ENCODE data around the gene MRPS18B.
A peak's percentile ranks its signal among the peaks of the same experiment; 100 is the strongest.
"Not testable (repeated sequence)": the region's sequence is repeated elsewhere in the genome, so short reads cannot be mapped to it uniquely, and the experiment has no call there.

MRPS18B gene

GRCh38 chr6:30651143-30651542 is 33.5 kb downstream of the MRPS18B start:
- H3K4me3 ChIP-seq (ENCODE audit: low read depth, low read length) = no peak overlapping the region
- TF ChIP-seq, protein P1, sequence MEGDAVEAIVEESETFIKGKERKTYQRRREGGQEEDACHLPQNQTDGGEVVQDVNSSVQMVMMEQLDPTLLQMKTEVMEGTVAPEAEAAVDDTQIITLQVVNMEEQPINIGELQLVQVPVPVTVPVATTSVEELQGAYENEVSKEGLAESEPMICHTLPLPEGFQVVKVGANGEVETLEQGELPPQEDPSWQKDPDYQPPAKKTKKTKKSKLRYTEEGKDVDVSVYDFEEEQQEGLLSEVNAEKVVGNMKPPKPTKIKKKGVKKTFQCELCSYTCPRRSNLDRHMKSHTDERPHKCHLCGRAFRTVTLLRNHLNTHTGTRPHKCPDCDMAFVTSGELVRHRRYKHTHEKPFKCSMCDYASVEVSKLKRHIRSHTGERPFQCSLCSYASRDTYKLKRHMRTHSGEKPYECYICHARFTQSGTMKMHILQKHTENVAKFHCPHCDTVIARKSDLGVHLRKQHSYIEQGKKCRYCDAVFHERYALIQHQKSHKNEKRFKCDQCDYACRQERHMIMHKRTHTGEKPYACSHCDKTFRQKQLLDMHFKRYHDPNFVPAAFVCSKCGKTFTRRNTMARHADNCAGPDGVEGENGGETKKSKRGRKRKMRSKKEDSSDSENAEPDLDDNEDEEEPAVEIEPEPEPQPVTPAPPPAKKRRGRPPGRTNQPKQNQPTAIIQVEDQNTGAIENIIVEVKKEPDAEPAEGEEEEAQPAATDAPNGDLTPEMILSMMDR (IDR thresholded peaks at IDR 0.05; ENCODE audit: low read depth, low read length) = no peak
- no peak for TF ChIP-seq MYC (IDR thresholded peaks at IDR 0.05; ENCODE audit: low read depth, low read length)
- no peak for TF ChIP-seq MAX (IDR thresholded peaks at IDR 0.05; ENCODE audit: low read depth, low read length)
- TF ChIP-seq POLR2A (IDR thresholded peaks at IDR 0.05; ENCODE audit: extremely low read depth, insufficient read length) = no peak
- no peak for DNase-seq (ENCODE audit: low read depth)

DNA sequence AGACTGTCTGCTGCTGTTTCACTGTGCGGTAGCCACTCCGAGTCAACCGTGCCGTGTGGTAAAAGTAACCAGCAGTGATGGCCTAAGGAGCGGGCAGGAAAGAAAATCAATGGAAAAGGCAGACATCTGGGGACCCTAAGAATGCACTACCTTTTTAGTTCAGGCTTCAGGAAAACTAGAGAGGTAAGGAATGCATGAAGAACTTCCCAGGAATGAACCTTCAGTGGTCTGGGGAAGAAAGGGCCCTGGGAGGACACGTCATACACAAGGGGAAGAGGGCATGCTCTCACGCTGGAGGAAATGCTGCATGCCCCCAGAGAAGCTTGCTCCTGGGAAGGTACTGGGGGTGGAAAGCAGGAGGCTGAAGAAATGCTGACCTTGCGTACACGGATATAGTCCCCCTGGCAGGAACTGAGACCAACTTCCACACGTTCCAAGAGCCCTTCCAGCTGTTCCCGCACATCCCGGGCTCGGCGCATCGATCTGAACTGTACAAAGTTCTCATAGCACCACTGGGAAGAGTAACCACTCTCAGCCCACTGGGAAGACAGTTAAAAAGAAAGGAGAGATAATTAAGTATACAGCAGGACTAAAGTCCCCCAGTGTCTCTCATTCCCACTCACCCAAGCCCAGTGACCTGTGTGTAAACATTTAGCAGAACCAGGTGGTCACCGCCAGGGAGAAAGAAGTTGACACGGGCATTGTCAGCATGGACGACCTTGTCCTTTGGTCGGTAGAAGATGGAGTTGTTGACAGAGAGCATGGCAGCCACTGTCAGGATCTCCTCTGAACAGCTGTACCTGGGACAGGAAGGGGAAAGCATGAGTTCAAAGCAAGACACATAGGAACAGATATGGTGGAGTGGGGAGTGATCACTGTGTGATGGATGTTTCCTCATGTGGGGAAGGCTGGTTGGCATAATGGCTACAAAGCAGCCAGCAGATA is 37.4 kb downstream of the MRPS18B start:
- TF ChIP-seq MAX (IDR thresholded peaks at IDR 0.05; ENCODE audit: low read depth, low read length) (no peak), POLR2A (IDR thresholded peaks at IDR 0.05; ENCODE audit: extremely low read depth, insufficient read length) (no peak), MYC (IDR thresholded peaks at IDR 0.05; ENCODE audit: low read depth, low read length) (no peak)
- TF ChIP-seq, protein P1 (IDR thresholded peaks at IDR 0.05; ENCODE audit: low read depth, low read length) = no peak
- DNase-seq (ENCODE audit: low read depth) = no peak
- H3K4me3 ChIP-seq (ENCODE audit: low read depth, low read length) = no peak overlapping the region

DNA sequence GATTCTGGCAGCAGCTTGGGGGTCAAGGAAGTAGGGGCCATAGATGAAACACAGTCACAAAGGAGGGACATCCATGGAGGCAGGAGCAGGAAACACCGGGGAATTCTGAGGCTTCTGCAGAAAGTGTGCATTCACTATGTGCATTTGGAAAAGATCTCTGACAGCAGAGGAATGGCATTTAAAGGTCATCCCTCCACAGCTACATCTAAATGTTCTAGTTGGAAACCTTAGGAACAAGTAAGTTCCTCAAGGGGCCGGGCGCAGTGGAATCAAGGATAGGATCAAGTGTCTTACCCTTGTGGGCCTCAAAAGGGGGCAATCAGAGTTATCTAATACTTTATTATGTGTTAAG is 38.1 kb downstream of the MRPS18B start:
- TF ChIP-seq POLR2A (IDR thresholded peaks at IDR 0.05; ENCODE audit: extremely low read depth, insufficient read length) = no peak
- H3K4me3 ChIP-seq (ENCODE audit: low read depth, low read length) = no peak overlapping the region
- no peak for DNase-seq (ENCODE audit: low read depth)

DNA sequence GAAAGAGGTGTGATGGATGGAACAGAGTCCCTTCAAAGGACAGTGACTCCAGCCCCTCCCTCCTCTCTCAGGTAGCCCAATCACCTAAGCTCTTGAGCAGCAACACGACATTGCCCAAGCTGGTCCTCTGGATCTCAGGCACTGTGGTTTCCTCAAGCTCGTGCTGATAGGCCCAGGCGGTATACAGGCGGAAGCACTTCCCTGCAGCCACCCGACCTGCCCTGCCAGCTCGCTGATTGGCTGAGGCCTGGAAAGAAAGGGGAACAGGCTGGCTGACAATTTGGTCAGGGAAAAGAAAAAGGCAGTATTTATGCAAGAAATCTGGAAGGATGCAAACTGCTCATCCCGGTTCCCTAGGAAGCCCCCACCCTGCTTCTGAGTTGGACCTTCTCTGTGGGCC is 38.9 kb downstream of the MRPS18B start:
- TF ChIP-seq, protein P1 (IDR thresholded peaks at IDR 0.05; ENCODE audit: low read depth, low read length) = no peak
- TF ChIP-seq MAX (IDR thresholded peaks at IDR 0.05; ENCODE audit: low read depth, low read length) = no peak
- no peak overlapping the region for H3K4me3 ChIP-seq (ENCODE audit: low read depth, low read length)

DNA sequence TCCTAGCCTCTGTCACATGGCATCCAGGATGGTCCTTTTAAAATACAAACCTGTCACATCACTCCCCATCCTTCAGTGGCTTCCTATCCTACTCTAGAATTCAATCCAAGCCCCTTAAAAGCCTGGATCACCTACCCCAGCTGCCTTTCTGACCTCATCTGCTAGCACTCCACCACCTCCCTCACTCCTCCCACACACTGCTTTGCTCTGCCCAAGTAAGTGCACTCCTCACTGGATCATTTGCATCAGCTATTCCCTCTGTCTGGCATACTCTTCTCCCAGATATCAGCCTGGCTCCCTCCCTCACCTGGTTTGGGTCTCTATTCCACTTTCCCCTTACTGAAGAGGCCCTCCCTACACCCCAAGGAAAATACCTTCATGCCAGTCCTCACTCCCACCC is 39.8 kb downstream of the MRPS18B start:
- no peak for DNase-seq (ENCODE audit: low read depth)
- TF ChIP-seq POLR2A (IDR thresholded peaks at IDR 0.05; ENCODE audit: extremely low read depth, insufficient read length) (no peak), MYC (IDR thresholded peaks at IDR 0.05; ENCODE audit: low read depth, low read length) (no peak), MAX (IDR thresholded peaks at IDR 0.05; ENCODE audit: low read depth, low read length) (no peak)
- TF ChIP-seq, protein P1 (IDR thresholded peaks at IDR 0.05; ENCODE audit: low read depth, low read length) = no peak
- no peak overlapping the region for H3K4me3 ChIP-seq (ENCODE audit: low read depth, low read length)

More for the DNA sequence above, 38.9 kb downstream of the MRPS18B start:
- peak; percentile 12 for DNase-seq (ENCODE audit: low read depth)

GRCh38 chr6:30657922-30658321 is 40.3 kb downstream of the MRPS18B start:
- DNase-seq (ENCODE audit: low read depth); H3K4me3 ChIP-seq (ENCODE audit: low read depth, low read length): not testable (repeated sequence)
